ENCODE results near the gene CNN2. TPM values are rescaled to one million over a fixed set of nuclear protein-coding genes. Genes with fewer than 3 reads are reported as not detected.

The CNN2 gene
- total and polyA plus RNA-seq, 9 donors: 31.3 to 64.9 (median 53.7) TPM

GRCh38 chr19:1003283-1003682 is 23.1 kb upstream of the CNN2 start:
- Histone ChIP-seq H3K36me3 (ENCODE audit: control insufficient read depth, insufficient read depth, low read length) (no peaks in the 10 kb centered on the region), H3K4me3 (ENCODE audit: low read length) (no peak overlapping the region), H3K27ac (ENCODE audit: low read length) (no peak overlapping the region), H3K27me3 (ENCODE audit: control insufficient read depth, insufficient read depth, low read length) (peaks cover 43% of the 10 kb centered on the region), H3K4me1 (ENCODE audit: control insufficient read depth, insufficient read depth, low read length) (peaks cover 9% of the 10 kb centered on the region), H3K9me3 (replicated peaks; ENCODE audit: control insufficient read depth, low read depth, low read length) (no peaks in the 10 kb centered on the region)
- WGBS (ENCODE audit: insufficient coverage): 91% methylated on average over 37 of the region's 37 CpGs
- no peak for DNase-seq

GRCh38 chr19:1004204-1004802 is 22.1 kb upstream of the CNN2 start:
- Histone ChIP-seq H3K4me3 (ENCODE audit: low read length) (no peak overlapping the region), H3K9me3 (replicated peaks; ENCODE audit: control insufficient read depth, low read depth, low read length) (no peaks in the 10 kb centered on the region), H3K4me1 (ENCODE audit: control insufficient read depth, insufficient read depth, low read length) (peaks cover 9% of the 10 kb centered on the region), H3K36me3 (ENCODE audit: control insufficient read depth, insufficient read depth, low read length) (no peaks in the 10 kb centered on the region), H3K27ac (ENCODE audit: low read length) (no peak overlapping the region), H3K27me3 (ENCODE audit: control insufficient read depth, insufficient read depth, low read length) (peaks cover 32% of the 10 kb centered on the region)
- no peak for DNase-seq
- WGBS (ENCODE audit: insufficient coverage): 69% methylated on average over 31 of the region's 32 CpGs

GRCh38 chr19:1004803-1005664 is 21.4 kb upstream of the CNN2 start:
- H3K36me3 ChIP-seq (ENCODE audit: control insufficient read depth, insufficient read depth, low read length): peaks cover 7% of the 10 kb centered on the region
- no peak overlapping the region for H3K4me3 ChIP-seq (ENCODE audit: low read length)
- H3K4me1 ChIP-seq (ENCODE audit: control insufficient read depth, insufficient read depth, low read length): peaks cover 16% of the 10 kb centered on the region
- no peaks in the 10 kb centered on the region for H3K9me3 ChIP-seq (replicated peaks; ENCODE audit: control insufficient read depth, low read depth, low read length)
- DNase-seq: no peak
- H3K27ac ChIP-seq (ENCODE audit: low read length): no peak overlapping the region
- H3K27me3 ChIP-seq (ENCODE audit: control insufficient read depth, insufficient read depth, low read length): peaks cover 25% of the 10 kb centered on the region
- WGBS (ENCODE audit: insufficient coverage): 91% methylated on average over 64 of the region's 70 CpGs

GRCh38 chr19:1006711-1007398 is 19.6 kb upstream of the CNN2 start:
- DNase-seq: no peak
- Histone ChIP-seq H3K27me3 (ENCODE audit: control insufficient read depth, insufficient read depth, low read length) (peaks cover 12% of the 10 kb centered on the region), H3K9me3 (replicated peaks; ENCODE audit: control insufficient read depth, low read depth, low read length) (no peaks in the 10 kb centered on the region), H3K4me1 (ENCODE audit: control insufficient read depth, insufficient read depth, low read length) (peaks cover 11% of the 10 kb centered on the region), H3K27ac (ENCODE audit: low read length) (no peak overlapping the region), H3K4me3 (ENCODE audit: low read length) (no peak overlapping the region), H3K36me3 (ENCODE audit: control insufficient read depth, insufficient read depth, low read length) (peaks cover 21% of the 10 kb centered on the region)
- 79% methylated on average over 20 of the region's 27 CpGs for WGBS (ENCODE audit: insufficient coverage)

- Histone ChIP-seq H3K27ac (ENCODE audit: low read length) (no peak overlapping the region), H3K27me3 (ENCODE audit: control insufficient read depth, insufficient read depth, low read length) (peaks cover 4% of the 10 kb centered on the region)
- DNase-seq: no peak
Measured at GRCh38 chr19:1007399-1008251, 18.8 kb upstream of the CNN2 start.

GRCh38 chr19:1008268-1009040 is 18.0 kb upstream of the CNN2 start:
- Histone ChIP-seq H3K27me3 (ENCODE audit: control insufficient read depth, insufficient read depth, low read length) (no peaks in the 10 kb centered on the region), H3K36me3 (ENCODE audit: control insufficient read depth, insufficient read depth, low read length) (peaks cover 36% of the 10 kb centered on the region), H3K4me1 (ENCODE audit: control insufficient read depth, insufficient read depth, low read length) (peaks cover 11% of the 10 kb centered on the region), H3K9me3 (replicated peaks; ENCODE audit: control insufficient read depth, low read depth, low read length) (no peaks in the 10 kb centered on the region), H3K4me3 (ENCODE audit: low read length) (no peak overlapping the region), H3K27ac (ENCODE audit: low read length) (no peak overlapping the region)
- DNase-seq: no peak
- WGBS (ENCODE audit: insufficient coverage): 92% methylated on average over 19 of the region's 45 CpGs

More at GRCh38 chr19:1007399-1008251, 18.8 kb upstream of the CNN2 start:
- Histone ChIP-seq H3K4me3 (ENCODE audit: low read length) (no peak overlapping the region), H3K9me3 (replicated peaks; ENCODE audit: control insufficient read depth, low read depth, low read length) (no peaks in the 10 kb centered on the region), H3K36me3 (ENCODE audit: control insufficient read depth, insufficient read depth, low read length) (peaks cover 28% of the 10 kb centered on the region), H3K4me1 (ENCODE audit: control insufficient read depth, insufficient read depth, low read length) (peaks cover 11% of the 10 kb centered on the region)
- WGBS (ENCODE audit: insufficient coverage): 91% methylated on average over 70 of the region's 73 CpGs

- no peaks in the 10 kb centered on the region for H3K9me3 ChIP-seq (replicated peaks; ENCODE audit: control insufficient read depth, low read depth, low read length)
- peaks cover 11% of the 10 kb centered on the region for H3K4me1 ChIP-seq (ENCODE audit: control insufficient read depth, insufficient read depth, low read length)
- peak overlapping the region; percentile 42 for H3K27ac ChIP-seq (ENCODE audit: low read length)
- H3K27me3 ChIP-seq (ENCODE audit: control insufficient read depth, insufficient read depth, low read length): no peaks in the 10 kb centered on the region
- H3K36me3 ChIP-seq (ENCODE audit: control insufficient read depth, insufficient read depth, low read length): peaks cover 44% of the 10 kb centered on the region
- H3K4me3 ChIP-seq (ENCODE audit: low read length): no peak overlapping the region
- no peak for DNase-seq
- 70% methylated on average over 89 of the region's 92 CpGs for WGBS (ENCODE audit: insufficient coverage)
Measured at GRCh38 chr19:1009041-1009980, 17.1 kb upstream of the CNN2 start.

- H3K4me1 ChIP-seq (ENCODE audit: control insufficient read depth, insufficient read depth, low read length): peaks cover 17% of the 10 kb centered on the region
- WGBS (ENCODE audit: insufficient coverage): 66% methylated on average over 19 of the region's 29 CpGs
- no peaks in the 10 kb centered on the region for H3K27me3 ChIP-seq (ENCODE audit: control insufficient read depth, insufficient read depth, low read length)
- peaks cover 46% of the 10 kb centered on the region for H3K36me3 ChIP-seq (ENCODE audit: control insufficient read depth, insufficient read depth, low read length)
- no peak for DNase-seq
- no peak overlapping the region for H3K4me3 ChIP-seq (ENCODE audit: low read length)
- peak overlapping the region; percentile 42 for H3K27ac ChIP-seq (ENCODE audit: low read length)
- no peaks in the 10 kb centered on the region for H3K9me3 ChIP-seq (replicated peaks; ENCODE audit: control insufficient read depth, low read depth, low read length)
Measured at GRCh38 chr19:1009981-1010538, 16.3 kb upstream of the CNN2 start.
